HG03432 (cell line): ENCODE measurements around the gene IRF2.

Experiments
- ATAC-seq: cut with Tn5 transposase; IDR thresholded peaks from one replicate; pipeline ENCODE4 v1.9.1; 2021; ENCODE audit warnings: mild to moderate bottlenecking, moderate library complexity; ENCODE audit not compliant: unreplicated experiment

The IRF2 gene

DNA sequence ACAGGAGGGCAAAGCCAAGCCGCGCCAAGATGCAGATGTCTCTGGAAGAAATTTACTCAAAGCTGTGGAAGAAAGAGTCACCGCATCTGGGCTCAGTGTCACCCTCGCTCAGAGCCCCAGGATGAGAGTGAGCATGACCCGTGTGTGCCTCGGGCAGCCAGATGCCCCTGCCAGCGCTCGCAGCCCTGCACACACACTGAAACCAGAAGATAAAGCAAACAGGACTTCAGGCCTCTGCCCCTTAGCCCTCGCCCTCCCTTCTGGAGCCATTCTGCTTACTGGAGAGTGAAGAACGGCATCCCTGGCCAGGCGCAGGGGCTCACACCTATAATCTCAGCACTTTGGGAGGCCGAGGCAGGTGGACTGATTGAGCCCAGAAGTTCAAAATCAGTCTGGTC is 103.0 kb downstream of the IRF2 start:
- ATAC-seq = no peak

DNA sequence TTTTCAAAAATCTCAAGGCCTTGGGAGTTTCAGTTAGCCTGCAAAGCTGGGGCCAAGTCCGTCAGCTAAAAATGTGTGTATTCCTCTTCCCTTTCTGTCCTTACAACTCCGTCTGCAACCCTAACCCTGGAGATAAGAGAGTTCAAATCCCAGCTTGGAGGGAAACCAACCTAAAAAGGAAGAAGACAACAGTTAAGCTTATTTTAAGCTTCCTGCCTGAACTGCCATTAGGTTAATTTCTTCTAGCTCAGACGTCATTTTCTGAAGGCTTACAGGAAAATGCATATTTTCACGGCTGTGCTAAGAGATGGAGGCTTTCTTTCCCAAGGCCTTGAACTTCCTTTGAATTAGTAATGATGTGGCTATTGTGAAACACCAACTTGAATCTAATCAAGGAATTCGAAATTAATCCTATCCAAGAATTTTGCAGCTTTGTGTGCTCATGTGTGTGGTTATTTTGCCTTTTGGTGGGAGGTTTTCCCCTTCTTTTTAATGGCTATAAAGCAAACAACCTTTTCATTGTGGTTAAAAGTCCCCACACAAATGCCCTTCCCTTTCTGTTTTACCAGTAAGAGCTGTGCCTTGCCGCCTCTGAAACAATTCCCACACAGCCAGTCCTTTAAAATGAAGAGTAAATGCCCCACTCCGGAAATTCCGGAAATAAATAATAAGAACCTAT is 103.5 kb downstream of the IRF2 start:
- no peak for ATAC-seq

DNA sequence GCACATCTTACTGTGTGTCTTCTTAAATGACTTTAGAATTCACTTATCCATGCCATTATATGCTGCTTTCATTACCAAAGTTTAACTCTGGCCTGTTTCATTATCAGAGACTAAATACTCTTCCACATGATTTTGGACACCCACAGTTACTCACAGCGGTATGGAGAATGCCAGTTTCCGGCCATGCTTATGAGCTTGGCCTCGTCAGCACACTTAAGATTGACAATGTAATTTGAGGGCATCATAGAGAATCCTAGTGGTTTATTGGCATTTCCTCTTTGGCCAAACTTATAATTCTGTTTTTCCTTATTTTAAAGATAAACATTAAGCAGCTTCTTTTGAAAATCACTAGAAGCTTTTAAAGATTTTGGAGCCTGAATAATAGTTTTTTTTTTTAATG is 104.5 kb downstream of the IRF2 start:
- ATAC-seq = no peak

GRCh38 chr4:184368731-184369130 is 105.6 kb downstream of the IRF2 start:
- no peak for ATAC-seq

GRCh38 chr4:184368290-184368689 is 106.1 kb downstream of the IRF2 start:
- ATAC-seq = no peak

DNA sequence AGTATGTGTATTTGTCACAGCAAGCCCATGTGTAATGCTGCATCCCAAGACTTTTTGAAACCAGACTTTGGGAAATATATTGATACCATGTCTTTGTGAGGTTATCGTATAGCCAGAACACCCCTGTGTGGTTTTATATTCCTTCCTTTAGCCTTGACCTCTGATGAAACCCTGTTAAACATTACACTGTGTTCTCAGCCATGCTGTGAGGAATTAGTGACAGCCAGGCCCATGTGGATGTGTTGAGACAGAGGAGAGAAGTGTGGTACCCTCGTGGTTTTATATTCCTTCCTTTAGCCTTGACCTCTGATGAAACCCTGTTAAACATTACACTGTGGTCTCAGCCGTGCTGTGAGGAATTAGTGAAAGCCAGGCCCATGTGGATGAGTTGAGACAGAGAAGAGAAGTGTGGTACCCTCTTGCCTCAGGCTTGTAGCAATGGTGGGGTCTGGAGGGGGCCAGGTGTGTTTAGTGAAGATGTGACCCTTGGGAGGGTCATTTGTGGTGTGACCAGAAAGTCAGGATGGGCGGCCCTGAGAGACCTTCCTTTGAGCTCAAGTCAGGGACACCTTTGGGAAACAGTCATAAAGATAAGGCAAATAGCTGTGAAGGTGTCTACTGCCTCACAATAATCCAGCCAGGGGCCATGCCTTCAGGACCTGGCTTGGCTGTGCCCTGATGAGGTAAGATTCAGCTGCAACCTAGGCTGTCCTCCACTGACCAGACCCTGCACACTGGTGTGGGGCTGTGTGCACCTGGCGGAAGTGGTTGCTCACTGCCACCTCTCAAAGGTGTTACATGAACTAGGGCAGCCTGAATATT is 110.0 kb downstream of the IRF2 start:
- peak; percentile 88 for ATAC-seq

GRCh38 chr4:184363258-184363657 is 111.1 kb downstream of the IRF2 start:
- ATAC-seq = no peak

GRCh38 chr4:184362396-184362795 is 112.0 kb downstream of the IRF2 start:
- no peak for ATAC-seq

DNA sequence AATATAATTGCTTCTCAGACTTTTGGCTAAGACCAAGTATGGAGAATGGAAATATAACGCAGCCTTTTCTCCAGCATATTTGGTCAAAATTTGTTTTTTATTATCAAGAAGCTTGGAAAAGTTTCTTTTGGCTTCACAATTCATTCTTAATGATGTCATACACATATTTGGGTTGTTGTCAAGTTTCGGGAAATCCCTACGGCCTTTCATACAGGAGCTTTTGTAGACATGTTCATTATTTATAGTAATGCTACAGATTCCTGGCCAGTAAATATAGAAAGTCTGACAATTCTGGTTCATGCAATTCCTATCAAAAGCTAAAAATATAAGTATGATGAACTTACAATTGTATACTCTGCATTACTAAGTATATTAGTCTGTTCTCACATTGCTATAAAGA is 112.9 kb downstream of the IRF2 start:
- ATAC-seq = no peak

GRCh38 chr4:184359888-184360287 is 114.5 kb downstream of the IRF2 start:
- ATAC-seq = no peak

GRCh38 chr4:184358521-184359232 is 115.7 kb downstream of the IRF2 start:
- no peak for ATAC-seq

DNA sequence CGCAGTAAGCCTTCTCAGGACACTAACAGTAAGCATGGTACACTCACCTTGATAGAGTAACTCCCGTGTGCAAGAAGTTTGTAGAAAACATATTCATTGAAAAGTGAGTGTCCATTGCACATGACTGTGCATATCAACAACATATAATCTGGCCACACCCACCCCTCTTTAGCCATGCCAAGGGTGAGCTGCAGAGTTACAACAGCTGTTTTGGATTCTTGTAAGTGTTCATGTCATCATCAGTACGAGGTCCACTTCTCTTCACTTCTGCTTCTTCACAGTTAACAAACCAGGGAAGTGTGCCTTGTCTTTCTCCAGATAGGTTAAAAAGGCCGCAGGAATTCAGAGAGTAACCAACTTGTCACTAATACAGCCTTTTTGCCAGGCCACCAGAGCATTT is 116.6 kb downstream of the IRF2 start:
- no peak for ATAC-seq

GRCh38 chr4:184357165-184357564 is 117.2 kb downstream of the IRF2 start:
- ATAC-seq = no peak

- no peak for ATAC-seq
These were observed 118.0 kb downstream of the IRF2 start for GRCh38 chr4:184356366-184356765.

GRCh38 chr4:184355857-184356256 is 118.5 kb downstream of the IRF2 start:
- no peak for ATAC-seq

DNA sequence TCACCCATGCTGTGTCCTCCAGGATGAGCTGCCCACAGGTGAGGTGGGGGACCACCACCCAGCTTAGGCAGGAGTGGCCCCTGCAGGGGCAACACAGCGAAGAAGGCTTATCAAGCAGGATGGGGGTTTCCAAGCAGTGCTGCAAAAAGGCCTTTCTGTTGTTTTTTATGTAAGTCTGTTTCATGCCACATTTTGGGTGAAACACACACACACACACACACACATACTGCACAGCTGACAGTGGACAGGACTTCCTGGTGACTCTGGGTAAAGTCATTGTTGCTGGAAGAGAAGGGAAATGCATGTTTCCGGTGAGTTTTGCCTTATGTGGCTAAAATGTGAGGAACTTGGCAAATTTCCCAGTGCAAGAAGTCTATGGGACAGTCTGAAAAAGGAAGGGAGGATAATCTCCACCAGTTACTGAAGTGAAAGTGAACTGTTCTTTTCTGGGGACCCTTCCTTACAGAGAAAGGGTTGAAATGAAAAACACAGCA is 119.2 kb downstream of the IRF2 start:
- peak; percentile 35 for ATAC-seq

- ATAC-seq = no peak
These were observed 121.5 kb downstream of the IRF2 start for GRCh38 chr4:184352891-184353290.

- ATAC-seq = no peak
These were observed 122.5 kb downstream of the IRF2 start for GRCh38 chr4:184351560-184352451.

DNA sequence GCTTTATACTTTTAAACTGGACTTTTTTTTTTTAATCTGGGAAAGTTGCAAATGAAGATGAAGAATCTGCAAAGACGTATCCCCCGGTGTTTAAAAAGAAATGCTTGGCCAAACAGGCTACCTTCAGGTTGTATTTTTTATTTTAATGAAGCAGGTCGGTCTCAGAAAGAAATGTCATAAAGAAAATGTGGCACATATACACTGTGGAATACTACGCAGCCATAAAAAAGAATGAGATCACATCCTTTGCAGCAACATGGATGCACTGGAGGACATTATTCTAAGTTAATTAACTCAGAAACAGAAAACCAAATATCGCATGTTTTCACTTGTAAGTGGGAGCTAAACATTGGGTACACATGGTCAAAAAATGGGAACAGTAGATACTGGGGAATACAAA is 123.4 kb downstream of the IRF2 start:
- ATAC-seq = no peak

- no peak for ATAC-seq
These were observed 124.0 kb downstream of the IRF2 start for GRCh38 chr4:184350213-184350817.
